SW 1271 (cell line): Measurements from ENCODE around the gene PCDHA1.
A peak's percentile ranks its signal among the peaks of the same experiment; 100 is the strongest.
"Not testable (repeated sequence)": the region's sequence is repeated elsewhere in the genome, so short reads cannot be mapped to it uniquely, and the experiment has no call there.

Experiments
- DNase-seq, 2 experiments: peaks; one replicate each; lab custom pipeline; 2025; lab: John Stamatoyannopoulos, UW

The PCDHA1 gene

GRCh38 chr5:140785905-140786686 is at the start of gene PCDHA1:
Gene PCDHA1, plus strand, starts transcription at chr5:140786140.
- DNase-seq: no peak

GRCh38 chr5:140737486-140737885 is 48.5 kb upstream of the PCDHA1 start:
- DNase-seq: no peak

- no peak for DNase-seq
Observed at GRCh38 chr5:140741967-140742366, 44.0 kb upstream of the PCDHA1 start.

DNA sequence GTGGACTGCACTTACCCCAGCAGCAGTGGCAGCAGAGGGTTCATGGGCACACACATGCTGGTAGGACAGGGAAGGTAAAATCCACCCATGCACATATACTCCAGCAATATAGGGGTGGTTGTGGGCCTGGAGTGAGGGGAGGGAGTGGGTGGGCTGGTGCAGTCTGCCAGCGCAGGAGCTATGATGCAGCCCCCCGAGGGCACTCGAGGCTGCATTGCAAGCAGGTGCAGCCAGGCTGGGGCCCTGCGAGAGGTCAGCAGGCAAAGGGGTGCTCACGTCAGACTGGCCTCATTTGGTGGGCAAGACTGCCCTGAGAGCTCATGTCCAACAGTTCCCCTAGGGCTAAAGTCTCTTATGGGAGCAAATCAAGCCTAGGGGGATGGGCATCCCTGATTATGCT is 32.4 kb upstream of the PCDHA1 start:
- DNase-seq: no peak

- no peak for DNase-seq
Observed at GRCh38 chr5:140764177-140764973, 21.6 kb upstream of the PCDHA1 start.

- no peak for DNase-seq
Observed at GRCh38 chr5:140767444-140767843, 18.5 kb upstream of the PCDHA1 start.

- no peak for DNase-seq
Observed at GRCh38 chr5:140780512-140780911, 5.4 kb upstream of the PCDHA1 start.

GRCh38 chr5:140787422-140787821 is 1.5 kb downstream of the PCDHA1 start:
- not testable (repeated sequence) for DNase-seq

DNA sequence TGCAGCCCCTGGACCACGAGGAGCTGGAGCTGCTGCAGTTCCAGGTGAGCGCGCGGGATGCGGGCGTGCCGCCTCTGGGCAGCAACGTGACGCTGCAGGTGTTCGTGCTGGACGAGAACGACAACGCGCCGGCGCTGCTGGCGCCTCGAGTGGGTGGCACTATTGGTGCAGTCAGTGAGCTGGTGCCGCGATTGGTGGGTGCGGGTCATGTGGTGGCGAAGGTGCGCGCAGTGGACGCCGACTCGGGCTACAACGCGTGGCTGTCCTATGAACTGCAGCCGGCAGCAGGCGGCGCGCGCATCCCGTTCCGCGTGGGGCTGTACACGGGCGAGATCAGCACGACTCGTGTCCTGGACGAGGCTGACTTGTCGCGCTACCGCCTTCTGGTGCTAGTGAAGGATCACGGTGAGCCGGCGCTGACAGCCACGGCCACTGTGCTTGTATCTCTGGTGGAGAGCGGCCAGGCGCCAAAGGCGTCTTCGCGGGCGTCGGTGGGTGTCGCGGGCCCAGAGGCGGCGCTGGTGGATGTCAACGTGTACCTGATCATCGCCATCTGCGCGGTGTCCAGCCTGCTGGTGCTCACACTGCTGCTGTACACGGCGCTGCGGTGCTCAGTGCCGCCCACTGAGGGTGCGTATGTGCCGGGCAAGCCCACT is 2.0 kb downstream of the PCDHA1 start:
- not testable (repeated sequence) for DNase-seq

DNA sequence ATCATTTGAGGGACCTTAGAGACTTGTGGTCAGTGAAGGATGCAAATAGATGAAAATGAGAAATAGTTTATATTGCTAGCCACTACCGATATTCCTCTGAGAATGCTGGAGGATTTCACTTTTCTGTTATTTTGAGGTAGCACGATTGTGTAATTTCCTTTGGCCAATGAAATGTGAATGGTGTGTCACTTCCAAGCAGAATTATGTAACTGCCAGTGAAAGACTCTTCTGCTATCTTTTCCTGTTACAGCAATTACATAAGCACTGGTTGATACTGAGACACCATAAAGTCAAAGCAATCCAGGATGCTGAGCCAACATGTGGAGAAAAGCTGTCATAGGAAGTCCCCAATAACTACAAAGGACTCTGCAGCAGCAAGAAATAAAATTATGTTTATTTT is 5.1 kb downstream of the PCDHA1 start:
- no peak for DNase-seq

- no peak for DNase-seq
Observed at GRCh38 chr5:140794595-140795258, 8.8 kb downstream of the PCDHA1 start, which contains the start of gene PCDHA2. Gene PCDHA2, plus strand, starts transcription at chr5:140794852.

GRCh38 chr5:140795259-140795641 is 9.3 kb downstream of the PCDHA1 start:
- no peak for DNase-seq

- DNase-seq: not testable (repeated sequence)
Observed at GRCh38 chr5:140796072-140796717, 10.3 kb downstream of the PCDHA1 start.

GRCh38 chr5:140796718-140797095 is 10.8 kb downstream of the PCDHA1 start:
- no peak for DNase-seq

DNA sequence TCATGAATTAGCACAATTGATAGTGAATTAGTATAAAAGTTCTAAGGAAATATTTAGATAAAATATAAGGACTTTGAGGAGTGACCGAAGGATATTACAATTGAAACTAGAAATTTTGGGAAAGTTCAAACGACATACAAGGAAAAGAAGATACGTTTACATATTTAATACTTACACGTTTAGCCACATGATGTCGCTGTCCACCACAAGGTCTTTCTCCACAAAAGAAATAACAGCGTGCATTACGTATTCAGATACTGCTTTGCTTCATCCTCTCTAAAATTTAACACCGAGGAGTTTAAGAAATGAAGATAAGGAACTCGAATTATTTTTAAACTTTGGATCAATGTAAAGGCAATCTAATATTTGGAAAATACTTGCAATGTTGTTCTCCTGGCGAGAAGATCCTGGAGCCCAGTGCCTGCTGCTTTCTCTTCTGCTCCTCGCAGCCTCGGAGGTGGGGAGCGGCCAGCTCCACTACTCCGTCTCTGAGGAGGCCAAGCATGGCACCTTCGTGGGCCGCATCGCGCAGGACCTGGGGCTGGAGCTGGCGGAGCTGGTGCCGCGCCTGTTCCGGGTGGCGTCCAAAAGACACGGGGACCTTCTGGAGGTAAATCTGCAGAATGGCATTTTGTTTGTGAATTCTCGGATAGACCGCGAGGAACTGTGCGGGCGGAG is 15.0 kb downstream of the PCDHA1 start, which contains the start of gene PCDHA3:
Gene PCDHA3 (plus strand): TSS at position 242 of the 678 bp plus-strand sequence.
- DNase-seq: no peak

GRCh38 chr5:140801494-140801841 is 15.5 kb downstream of the PCDHA1 start:
- DNase-seq: no peak

GRCh38 chr5:140802381-140802780 is 16.4 kb downstream of the PCDHA1 start:
- not testable (repeated sequence) for DNase-seq

DNA sequence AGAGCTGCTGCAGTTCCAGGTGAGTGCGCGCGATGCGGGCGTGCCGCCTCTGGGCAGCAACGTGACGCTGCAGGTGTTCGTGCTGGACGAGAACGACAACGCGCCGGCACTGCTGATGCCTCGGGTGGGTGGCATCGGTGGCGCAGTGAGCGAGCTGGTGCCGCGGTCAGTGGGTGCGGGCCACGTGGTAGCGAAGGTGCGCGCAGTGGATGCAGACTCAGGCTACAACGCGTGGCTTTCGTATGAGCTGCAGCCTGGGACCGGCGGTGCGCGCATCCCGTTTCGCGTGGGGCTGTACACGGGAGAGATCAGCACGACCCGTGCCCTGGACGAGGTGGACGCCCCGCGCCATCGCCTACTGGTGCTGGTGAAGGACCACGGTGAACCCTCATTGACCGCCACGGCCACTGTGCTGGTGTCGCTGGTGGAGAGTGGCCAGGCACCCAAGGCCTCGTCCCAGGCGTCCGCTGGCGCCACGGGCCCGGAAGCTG is 16.9 kb downstream of the PCDHA1 start:
- no peak for DNase-seq

DNA sequence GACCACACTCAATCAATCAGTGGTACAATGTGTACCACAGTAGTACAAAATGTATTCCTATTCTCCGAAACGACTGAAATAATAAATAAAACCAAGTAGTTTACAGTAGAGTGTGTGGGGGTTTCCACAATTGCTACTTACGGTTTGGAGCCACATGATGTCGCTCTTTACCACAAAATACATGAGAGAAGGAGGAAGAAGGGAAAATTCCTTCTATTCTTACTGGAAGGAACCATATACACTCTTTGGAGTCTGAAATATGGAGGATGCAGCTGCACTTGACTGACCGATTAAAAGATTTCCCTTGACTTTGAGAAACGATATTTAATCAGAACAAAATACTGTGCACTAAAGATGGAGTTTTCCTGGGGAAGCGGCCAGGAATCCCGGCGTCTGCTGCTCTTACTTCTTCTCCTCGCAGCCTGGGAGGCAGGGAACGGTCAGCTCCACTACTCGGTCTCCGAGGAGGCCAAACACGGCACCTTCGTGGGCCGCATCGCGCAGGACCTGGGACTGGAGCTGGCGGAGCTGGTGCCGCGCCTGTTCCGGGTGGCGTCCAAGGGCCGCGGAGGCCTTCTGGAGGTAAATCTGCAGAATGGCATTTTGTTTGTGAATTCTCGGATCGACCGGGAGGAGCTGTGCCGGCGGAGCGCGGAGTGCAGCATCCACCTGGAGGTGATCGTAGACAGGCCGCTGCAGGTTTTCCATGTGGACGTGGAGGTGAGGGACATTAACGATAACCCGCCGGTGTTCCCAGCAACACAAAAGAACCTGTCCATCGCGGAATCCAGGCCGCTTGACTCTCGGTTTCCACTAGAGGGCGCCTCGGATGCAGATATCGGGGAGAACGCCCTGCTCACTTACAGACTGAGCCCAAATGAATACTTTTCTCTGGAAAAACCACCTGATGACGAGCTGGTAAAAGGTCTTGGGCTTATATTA is 21.2 kb downstream of the PCDHA1 start, which contains the start of gene PCDHA4:
Gene PCDHA4 (plus strand): TSS at position 235 of the 942 bp plus-strand sequence.
- peak; percentile 32 to 79 for DNase-seq
